HCT116 (cell line): ENCODE results near the gene MAP3K6. TPM values are rescaled to one million over a fixed set of nuclear protein-coding genes. Genes with fewer than 3 reads are reported as not detected.

ENCODE experiments used
- ATAC-seq: fragments of 200-7000 bp; cut with Tn5 transposase; 2 replicates; pipeline ENCODE4 v1.9.1; 2020; ENCODE audit warnings: mild to moderate bottlenecking, moderate library complexity
- BruUV-seq: library from RNA; stranded (reverse); fragments of 400-500 nt; replicated peaks from 2 replicates; lab custom pipeline; 2021; lab: Mats Ljungman, UMichigan
- CTCF ChIA-PET: fragments of 300-600 bp; sonication (Branson Sonifier 250); formaldehyde crosslinking; loops from one replicate; lab custom pipeline; 2021; ENCODE audit warnings: antibody characterized with exemption; lab: Charles Lee
- POLR2A ChIA-PET: fragments of 300-600, 350-600 bp; sonication (Branson Sonifier 250); formaldehyde crosslinking; loops from one replicate; lab custom pipeline; 2021; ENCODE audit warnings: antibody characterized with exemption; lab: Charles Lee
- RAD21 ChIA-PET, 2 experiments: fragments of 300-600 bp; sonication (Branson Sonifier 250); formaldehyde crosslinking; loops; one replicate each; lab custom pipeline; 2023; ENCODE audit warnings: low total read pairs in 2 of 2; ENCODE audit not compliant: uncharacterized antibody in 2 of 2, unreplicated experiment in 2 of 2, low non-redundant PET in 1 of 2; lab: Charles Lee
- DNase-seq: peaks from one replicate; pipeline ENCODE4 v3.0.0-alpha.2; 2010; ENCODE audit warnings: low read depth, low spot score
- H2AFZ ChIP-seq: fragments of 200-600 bp; shearing (Covaris generic), sonication (generic); 2 replicates; pipeline ENCODE4 v1.6.1; 2017; ENCODE audit warnings: low read depth, mixed run types, mixed read lengths, antibody characterized with exemption, low read length; ENCODE audit not compliant: poor library complexity, severe bottlenecking
- H3K27ac ChIP-seq: 2 replicates; pipeline ENCODE4 v1.5.1; 2012; ENCODE audit warnings: low read depth, low read length
- H3K27me3 ChIP-seq: fragments of 200-600 bp; sonication (generic); 2 replicates; pipeline ENCODE4 v1.6.1; 2016; ENCODE audit warnings: mixed run types, low read length, mixed read lengths; ENCODE audit not compliant: insufficient read depth
- H3K36me3 ChIP-seq, 2 experiments: fragments of 200-500 bp in 1 of 2; fragments of 200-600 bp in 1 of 2; sonication (Bioruptor generic) in 1 of 2; sonication (generic) in 1 of 2; 2 replicates each; pipeline versions ENCODE4 v1.5.1 to v1.6.1; 2014 to 2016; ENCODE audit warnings: low read length in 2 of 2, inconsistent platforms in 1 of 2, mixed read lengths in 1 of 2, mixed run types in 1 of 2; ENCODE audit not compliant: insufficient read depth in 2 of 2, control insufficient read depth in 1 of 2
- H3K4me1 ChIP-seq, 2 experiments: fragments of 200-600 bp in 1 of 2; sonication (generic) in 1 of 2; 2 replicates each; pipeline versions ENCODE4 v1.5.1 to v1.6.1; 2012 to 2017; ENCODE audit warnings: low read length in 2 of 2, inconsistent platforms in 1 of 2, mild to moderate bottlenecking in 1 of 2, mixed read lengths in 1 of 2, mixed run types in 1 of 2, moderate library complexity in 1 of 2; ENCODE audit not compliant: insufficient read depth in 2 of 2, control insufficient read depth in 1 of 2
- H3K4me2 ChIP-seq: fragments of 200-600 bp; sonication (generic); 2 replicates; pipeline ENCODE4 v1.6.1; 2017; ENCODE audit warnings: mixed run types, low read length, mixed read lengths
- H3K4me3 ChIP-seq, 2 experiments: fragments of 200-600 bp in 1 of 2; sonication (generic) in 1 of 2; replicated peaks in 1 of 2; 2 replicates each; pipeline ENCODE4 v1.5.1; 2011 to 2016; ENCODE audit warnings: low read length in 2 of 2, control low read depth in 1 of 2, low read depth in 1 of 2, mild to moderate bottlenecking in 1 of 2, mixed read lengths in 1 of 2, mixed run types in 1 of 2
- H3K79me2 ChIP-seq: fragments of 200-600 bp; sonication (generic); 2 replicates; pipeline ENCODE4 v1.6.1; 2017; ENCODE audit warnings: mild to moderate bottlenecking, mixed run types, low read length, moderate library complexity, mixed read lengths; ENCODE audit not compliant: insufficient read depth
- H3K9ac ChIP-seq: fragments of 200-600 bp; sonication (generic); 2 replicates; pipeline ENCODE4 v1.6.1; 2016; ENCODE audit warnings: low read length, mixed read lengths
- H3K9me2 ChIP-seq: fragments of 200-600 bp; sonication (generic), shearing (Covaris generic); 2 replicates; pipeline ENCODE4 v1.6.1; 2017; ENCODE audit warnings: mixed run types, mild to moderate bottlenecking, moderate library complexity; ENCODE audit not compliant: insufficient read depth
- H3K9me3 ChIP-seq, 2 experiments: fragments of 200-500 bp in 1 of 2; fragments of 200-600 bp in 1 of 2; sonication (Bioruptor generic) in 1 of 2; sonication (generic) in 1 of 2; 2 replicates each; pipeline ENCODE4 v1.6.1; 2014 to 2017; ENCODE audit warnings: low read length in 2 of 2, mixed read lengths in 2 of 2, inconsistent platforms in 1 of 2, low read depth in 1 of 2, mild to moderate bottlenecking in 1 of 2, mixed run types in 1 of 2, moderate library complexity in 1 of 2; ENCODE audit not compliant: control insufficient read depth in 1 of 2, insufficient read depth in 1 of 2
- H4K20me1 ChIP-seq: fragments of 200-600 bp; sonication (generic), shearing (Covaris generic); 2 replicates; pipeline ENCODE4 v1.6.1; 2017; ENCODE audit warnings: mixed run types, mild to moderate bottlenecking, moderate library complexity; ENCODE audit not compliant: insufficient read depth
- CBX3 ChIP-seq: IDR thresholded peaks from 2 replicates; pipeline ENCODE4 v1.6.1; 2012; ENCODE audit warnings: low read depth
- CEBPB ChIP-seq: IDR thresholded peaks from 2 replicates; pipeline ENCODE4 v1.6.1; 2012; ENCODE audit warnings: low read depth
- EGR1 ChIP-seq: IDR thresholded peaks from 2 replicates; pipeline ENCODE4 v1.6.1; 2012; ENCODE audit warnings: low read depth
- EZH2 ChIP-seq: fragments of 200-600 bp; sonication (generic); IDR thresholded peaks from 2 replicates; pipeline ENCODE4 v1.6.1; 2017; ENCODE audit warnings: antibody characterized with exemption, mixed run types
- EZH2phosphoT487 ChIP-seq: fragments of 200-600 bp; IDR thresholded peaks from 2 replicates; pipeline ENCODE4 v1.6.1; 2018; ENCODE audit warnings: antibody characterized with exemption, borderline replicate concordance
- FOSL1 ChIP-seq: IDR thresholded peaks from 2 replicates; pipeline ENCODE4 v1.6.1; 2012; ENCODE audit warnings: low read depth
- JUND ChIP-seq: IDR thresholded peaks from 2 replicates; pipeline ENCODE4 v1.6.1; 2012
- POLR2A ChIP-seq: IDR thresholded peaks from 2 replicates; pipeline ENCODE4 v1.7.0; 2011; ENCODE audit warnings: borderline replicate concordance; ENCODE audit not compliant: insufficient read depth, insufficient read length; ENCODE audit errors: extremely low read depth
- POLR2AphosphoS5 ChIP-seq: IDR thresholded peaks from 2 replicates; pipeline ENCODE4 v1.6.1; 2011; ENCODE audit warnings: mild to moderate bottlenecking, low read depth, low read length, moderate library complexity
- SIN3A ChIP-seq: IDR thresholded peaks from 2 replicates; pipeline ENCODE4 v1.6.1; 2012; ENCODE audit warnings: low read depth
- SP1 ChIP-seq: IDR thresholded peaks from 2 replicates; pipeline ENCODE4 v1.6.1; 2012; ENCODE audit warnings: low read depth
- SRF ChIP-seq: IDR thresholded peaks from 2 replicates; pipeline ENCODE4 v1.6.1; 2012; ENCODE audit warnings: low read depth
- TCF7L2 ChIP-seq: IDR thresholded peaks from 2 replicates; pipeline ENCODE4 v1.7.0; 2011; ENCODE audit warnings: borderline replicate concordance, inconsistent platforms; ENCODE audit not compliant: insufficient read depth, insufficient read length; ENCODE audit errors: extremely low read depth
- YY1 ChIP-seq: IDR thresholded peaks from 2 replicates; pipeline ENCODE4 v1.6.1; 2011; ENCODE audit warnings: low read length, low read depth, moderate library complexity, mild to moderate bottlenecking; ENCODE audit not compliant: insufficient replicate concordance; ENCODE audit errors: extremely low read depth
- ZFX ChIP-seq: fragments of 450-650 bp; IDR thresholded peaks from 2 replicates; pipeline ENCODE4 v1.6.1; 2017
- intact Hi-C: fragments of 100-400 bp; cut with micrococcal nuclease; formaldehyde crosslinking; loops from 2 replicates; pipeline ENCODE4 v1.10.0; 2022
- total RNA-seq: library from RNA; stranded (reverse); gene quantifications from one replicate; pipeline ENCODE4 v1.2.1, GENCODE V29; 2021; ENCODE audit not compliant: unreplicated experiment
- TF ChIP-seq, protein P1 (sequence below): IDR thresholded peaks from 2 replicates; pipeline ENCODE4 v1.6.1; 2012; ENCODE audit warnings: low read depth
- TF ChIP-seq, protein P2 (sequence below), 3 experiments: fragments of 200-600 bp in 1 of 3; sonication (generic) in 1 of 3; IDR thresholded peaks in 2 of 3; conservative IDR thresholded peaks in 1 of 3; 2 replicates each; pipeline ENCODE4 v1.5.1; 2012 to 2017; ENCODE audit warnings: low read depth in 2 of 3, low read length in 2 of 3, antibody characterized with exemption in 1 of 3, borderline replicate concordance in 1 of 3, control low read depth in 1 of 3, mild to moderate bottlenecking in 1 of 3, mixed read lengths in 1 of 3, mixed run types in 1 of 3, moderate library complexity in 1 of 3; ENCODE audit not compliant: insufficient read depth in 1 of 3
- TF ChIP-seq, protein P3 (sequence below): IDR thresholded peaks from 2 replicates; pipeline ENCODE4 v1.6.1; 2012
- TF ChIP-seq, protein P4 (sequence below): IDR thresholded peaks from 2 replicates; pipeline ENCODE4 v1.6.1; 2012

MAP3K6 gene
- total RNA-seq, 1 experiment from 2014 or later = 30.2 TPM

DNA sequence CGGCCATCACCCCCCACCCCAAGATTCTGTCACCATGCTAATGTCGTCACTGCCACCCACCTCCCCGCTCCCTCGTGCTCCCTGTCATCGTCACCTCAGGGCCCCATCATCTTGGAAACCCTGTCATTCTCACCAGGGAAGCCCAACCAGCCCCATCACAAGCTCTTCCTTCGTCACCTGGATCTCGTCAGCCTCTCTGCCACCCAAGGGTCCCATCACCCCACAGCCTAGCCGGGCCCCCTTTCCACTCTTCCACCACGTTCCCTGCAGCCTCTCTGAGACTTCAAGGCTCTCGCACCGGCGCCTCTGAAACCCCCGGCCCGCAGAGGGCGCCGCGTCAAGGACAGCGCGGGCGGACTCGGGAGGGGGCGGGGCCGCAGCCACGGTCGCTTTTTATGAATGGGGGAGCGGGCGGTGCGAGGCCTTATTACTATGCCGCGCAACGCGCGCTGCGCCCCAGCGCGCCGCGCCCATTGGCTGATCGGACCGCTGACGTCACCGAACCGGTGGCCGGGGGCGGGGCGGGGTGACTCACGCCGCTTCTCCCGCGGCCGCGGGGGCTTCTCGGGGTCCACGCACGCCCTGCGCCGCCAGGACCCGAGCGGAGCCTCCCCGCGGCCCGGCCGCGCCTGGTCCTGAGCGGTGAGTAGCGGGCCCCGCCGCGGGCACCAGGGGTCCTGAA, 25.5 kb upstream of the MAP3K6 start, which contains the start of gene GPR3:
TSS of gene GPR3 (plus strand) at position 527 of the 682 bp plus-strand sequence. CDS start 1,177 bp downstream, outside the sequence.
- ATAC-seq = peak; percentile 81
- TF ChIP-seq POLR2AphosphoS5 (no peak; the same call in 1 of the 2 replicates), YY1 (peak; percentile 28), TCF7L2 (peak; percentile 91), CBX3 (no peak; the same call in 1 of the 2 replicates), EGR1 (peak; percentile 63; the same call in 1 of the 2 replicates), SP1 (peak; percentile 58), SRF (no peak), POLR2A (no peak), EZH2 (no peak), ZFX (no peak; the same call in 1 of the 2 replicates), CEBPB (no peak), FOSL1 (no peak), EZH2phosphoT487 (no peak), SIN3A (0 out of 2 replicates have a peak, but pooled peaks have one; percentile 59), JUND (no peak)
- TF ChIP-seq, protein P1, sequence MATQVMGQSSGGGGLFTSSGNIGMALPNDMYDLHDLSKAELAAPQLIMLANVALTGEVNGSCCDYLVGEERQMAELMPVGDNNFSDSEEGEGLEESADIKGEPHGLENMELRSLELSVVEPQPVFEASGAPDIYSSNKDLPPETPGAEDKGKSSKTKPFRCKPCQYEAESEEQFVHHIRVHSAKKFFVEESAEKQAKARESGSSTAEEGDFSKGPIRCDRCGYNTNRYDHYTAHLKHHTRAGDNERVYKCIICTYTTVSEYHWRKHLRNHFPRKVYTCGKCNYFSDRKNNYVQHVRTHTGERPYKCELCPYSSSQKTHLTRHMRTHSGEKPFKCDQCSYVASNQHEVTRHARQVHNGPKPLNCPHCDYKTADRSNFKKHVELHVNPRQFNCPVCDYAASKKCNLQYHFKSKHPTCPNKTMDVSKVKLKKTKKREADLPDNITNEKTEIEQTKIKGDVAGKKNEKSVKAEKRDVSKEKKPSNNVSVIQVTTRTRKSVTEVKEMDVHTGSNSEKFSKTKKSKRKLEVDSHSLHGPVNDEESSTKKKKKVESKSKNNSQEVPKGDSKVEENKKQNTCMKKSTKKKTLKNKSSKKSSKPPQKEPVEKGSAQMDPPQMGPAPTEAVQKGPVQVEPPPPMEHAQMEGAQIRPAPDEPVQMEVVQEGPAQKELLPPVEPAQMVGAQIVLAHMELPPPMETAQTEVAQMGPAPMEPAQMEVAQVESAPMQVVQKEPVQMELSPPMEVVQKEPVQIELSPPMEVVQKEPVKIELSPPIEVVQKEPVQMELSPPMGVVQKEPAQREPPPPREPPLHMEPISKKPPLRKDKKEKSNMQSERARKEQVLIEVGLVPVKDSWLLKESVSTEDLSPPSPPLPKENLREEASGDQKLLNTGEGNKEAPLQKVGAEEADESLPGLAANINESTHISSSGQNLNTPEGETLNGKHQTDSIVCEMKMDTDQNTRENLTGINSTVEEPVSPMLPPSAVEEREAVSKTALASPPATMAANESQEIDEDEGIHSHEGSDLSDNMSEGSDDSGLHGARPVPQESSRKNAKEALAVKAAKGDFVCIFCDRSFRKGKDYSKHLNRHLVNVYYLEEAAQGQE = no peak
- TF ChIP-seq, protein P2, sequence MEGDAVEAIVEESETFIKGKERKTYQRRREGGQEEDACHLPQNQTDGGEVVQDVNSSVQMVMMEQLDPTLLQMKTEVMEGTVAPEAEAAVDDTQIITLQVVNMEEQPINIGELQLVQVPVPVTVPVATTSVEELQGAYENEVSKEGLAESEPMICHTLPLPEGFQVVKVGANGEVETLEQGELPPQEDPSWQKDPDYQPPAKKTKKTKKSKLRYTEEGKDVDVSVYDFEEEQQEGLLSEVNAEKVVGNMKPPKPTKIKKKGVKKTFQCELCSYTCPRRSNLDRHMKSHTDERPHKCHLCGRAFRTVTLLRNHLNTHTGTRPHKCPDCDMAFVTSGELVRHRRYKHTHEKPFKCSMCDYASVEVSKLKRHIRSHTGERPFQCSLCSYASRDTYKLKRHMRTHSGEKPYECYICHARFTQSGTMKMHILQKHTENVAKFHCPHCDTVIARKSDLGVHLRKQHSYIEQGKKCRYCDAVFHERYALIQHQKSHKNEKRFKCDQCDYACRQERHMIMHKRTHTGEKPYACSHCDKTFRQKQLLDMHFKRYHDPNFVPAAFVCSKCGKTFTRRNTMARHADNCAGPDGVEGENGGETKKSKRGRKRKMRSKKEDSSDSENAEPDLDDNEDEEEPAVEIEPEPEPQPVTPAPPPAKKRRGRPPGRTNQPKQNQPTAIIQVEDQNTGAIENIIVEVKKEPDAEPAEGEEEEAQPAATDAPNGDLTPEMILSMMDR (IDR thresholded peaks at IDR 0.05 in 2 of 3, conservative IDR thresholded peaks at IDR 0.05 in 1 of 3; ENCODE audit: borderline replicate concordance in 1 of 3, insufficient read depth in 1 of 3, low read depth in 2 of 3, low read length in 2 of 3) = peak; percentile 42 to 70 (median 43); a peak in 5 of 6 replicates
- TF ChIP-seq, protein P3, sequence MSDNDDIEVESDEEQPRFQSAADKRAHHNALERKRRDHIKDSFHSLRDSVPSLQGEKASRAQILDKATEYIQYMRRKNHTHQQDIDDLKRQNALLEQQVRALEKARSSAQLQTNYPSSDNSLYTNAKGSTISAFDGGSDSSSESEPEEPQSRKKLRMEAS = peak; percentile 78; the same call in 1 of the 2 replicates
- TF ChIP-seq, protein P4, sequence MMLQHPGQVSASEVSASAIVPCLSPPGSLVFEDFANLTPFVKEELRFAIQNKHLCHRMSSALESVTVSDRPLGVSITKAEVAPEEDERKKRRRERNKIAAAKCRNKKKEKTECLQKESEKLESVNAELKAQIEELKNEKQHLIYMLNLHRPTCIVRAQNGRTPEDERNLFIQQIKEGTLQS = no peak

More for the DNA sequence above, 25.5 kb upstream of the MAP3K6 start, which contains the start of gene GPR3:
- H3K9ac ChIP-seq = peak within 1 kb of the TSS; percentile 100
- peak within 1 kb of the TSS; percentile 86 for H3K4me2 ChIP-seq
- H2AFZ ChIP-seq = no peak within 1 kb of the TSS
- no TSS peak for BruUV-seq
- DNase-seq = peak; percentile 84
- CTCF ChIA-PET = interaction anchor here (0.9 to 3.0 kb wide), 13 partner anchors 20 to 346 kb away, joined by 3 to 28 read pairs (median 7); partner anchors contain the start of genes MAP3K6 and SYTL1
- H3K9me3 ChIP-seq = no peaks in the 10 kb centered on the region
- peaks cover 0 to 12% of the 10 kb centered on the region in 2 experiments; a peak in 1 of 4 replicates for H3K36me3 ChIP-seq
- H4K20me1 ChIP-seq = no peaks in the 10 kb centered on the region
- no peaks in the 10 kb centered on the region for H3K9me2 ChIP-seq
- intact Hi-C loops = loop anchor here (2.0 kb wide), 1 partner anchor 347 kb away; no protein-coding TSS in a partner anchor
- H3K4me1 ChIP-seq = peaks cover 17 to 43% of the 10 kb centered on the region in 2 experiments
- RAD21 ChIA-PET = interaction anchor here in 1 of 2 experiments (0.6 to 0.9 kb wide), 2 partner anchors 96 to 349 kb away, joined by 3 read pairs; no protein-coding TSS in a partner anchor
- H3K27ac ChIP-seq = peak within 1 kb of the TSS; percentile 88
- peak within 1 kb of the TSS; percentile 96 to 99 for H3K4me3 ChIP-seq
- POLR2A ChIA-PET = interaction anchor here (0.6 to 1.9 kb wide), 6 partner anchors 10 to 700 kb away, joined by 3 to 8 read pairs (median 4); partner anchors contain the start of genes AHDC1, CD164L2 and MAP3K6
- H3K79me2 ChIP-seq = peaks cover 25% of the 10 kb centered on the region
- H3K27me3 ChIP-seq = no peaks in the 10 kb centered on the region
